ENCODE measurements around the gene ARHGAP25. TPM values are rescaled to one million over a fixed set of nuclear protein-coding genes. Genes with fewer than 3 reads are reported as not detected.

ARHGAP25 gene
- total RNA-seq, 1 experiment from 2014 or later: 0.27 TPM

GRCh38 chr2:68854476-68854875 lies 119.9 kb downstream of the ARHGAP25 start:
- H3K9me2 ChIP-seq (ENCODE audit: insufficient read depth): no peaks in the 10 kb centered on the region; the same call in 1 of the 2 replicates
- no peaks in the 10 kb centered on the region for H3K9me3 ChIP-seq (ENCODE audit: control insufficient read depth in 1 of 2, insufficient read depth in 1 of 2, low read depth in 1 of 2, low read length in 2 of 2)
- peaks cover 36% of the 10 kb centered on the region for H3K27me3 ChIP-seq (ENCODE audit: insufficient read depth, low read length)
- BruUV-seq (replicated peaks): no TSS peak
- ChIA-PET CTCF (interaction anchor here (0.8 kb wide), 1 partner anchor 145 kb away, joined by 3 read pairs; no protein-coding TSS in a partner anchor), POLR2A (no interaction called here), RAD21 (ENCODE audit: low non-redundant PET in 1 of 2, low total read pairs in 2 of 2, uncharacterized antibody in 2 of 2, unreplicated experiment in 2 of 2) (no interaction called here)
- H3K4me1 ChIP-seq (ENCODE audit: control insufficient read depth in 1 of 2, insufficient read depth in 2 of 2, low read length in 2 of 2): no peaks in the 10 kb centered on the region
- no peaks in the 10 kb centered on the region for H3K79me2 ChIP-seq (ENCODE audit: insufficient read depth, low read length)
- no peaks in the 10 kb centered on the region for H4K20me1 ChIP-seq (ENCODE audit: insufficient read depth)
- no peak overlapping the region for H2AFZ ChIP-seq (ENCODE audit: low read depth, low read length, poor library complexity, severe bottlenecking)
- no peak for DNase-seq (ENCODE audit: low read depth, low spot score)
- intact Hi-C loops (cut with micrococcal nuclease): no loop called here
- no peak for ATAC-seq
- H3K4me3 ChIP-seq (replicated peaks in 1 of 2; ENCODE audit: low read depth in 1 of 2, low read length in 2 of 2): no peak overlapping the region
- no peaks in the 10 kb centered on the region for H3K36me3 ChIP-seq (ENCODE audit: control insufficient read depth in 1 of 2, insufficient read depth in 2 of 2, low read length in 2 of 2)
- H3K27ac ChIP-seq (ENCODE audit: low read depth, low read length): no peak overlapping the region
- no peak overlapping the region for H3K4me2 ChIP-seq (ENCODE audit: low read length)
- TF ChIP-seq JUND (IDR thresholded peaks at IDR 0.05) (no peak), CTCF (IDR thresholded peaks at IDR 0.05 in 2 of 3, conservative IDR thresholded peaks at IDR 0.05 in 1 of 3; ENCODE audit: borderline replicate concordance in 1 of 3, insufficient read depth in 1 of 3, low read depth in 2 of 3, low read length in 2 of 3) (no peak)
- no peak overlapping the region for H3K9ac ChIP-seq (ENCODE audit: low read length)

GRCh38 chr2:68855550-68855949 lies 120.9 kb downstream of the ARHGAP25 start:
- no peaks in the 10 kb centered on the region for H3K4me1 ChIP-seq (ENCODE audit: control insufficient read depth in 1 of 2, insufficient read depth in 2 of 2, low read length in 2 of 2)
- ATAC-seq: no peak
- no peak overlapping the region for H3K4me2 ChIP-seq (ENCODE audit: low read length)
- H3K27ac ChIP-seq (ENCODE audit: low read depth, low read length): no peak overlapping the region
- H3K9me2 ChIP-seq (ENCODE audit: insufficient read depth): no peaks in the 10 kb centered on the region; the same call in 1 of the 2 replicates
- H3K4me3 ChIP-seq (replicated peaks in 1 of 2; ENCODE audit: low read depth in 1 of 2, low read length in 2 of 2): no peak overlapping the region
- no peak overlapping the region for H2AFZ ChIP-seq (ENCODE audit: low read depth, low read length, poor library complexity, severe bottlenecking)
- no peaks in the 10 kb centered on the region for H3K79me2 ChIP-seq (ENCODE audit: insufficient read depth, low read length)
- TF ChIP-seq SRF (IDR thresholded peaks at IDR 0.05; ENCODE audit: low read depth) (no peak), POLR2AphosphoS5 (IDR thresholded peaks at IDR 0.05; ENCODE audit: low read depth, low read length) (no peak), JUND (IDR thresholded peaks at IDR 0.05) (no peak), FOSL1 (IDR thresholded peaks at IDR 0.05; ENCODE audit: low read depth) (no peak), CTCF (IDR thresholded peaks at IDR 0.05 in 2 of 3, conservative IDR thresholded peaks at IDR 0.05 in 1 of 3; ENCODE audit: borderline replicate concordance in 1 of 3, insufficient read depth in 1 of 3, low read depth in 2 of 3, low read length in 2 of 3) (no peak), EGR1 (IDR thresholded peaks at IDR 0.05; ENCODE audit: low read depth) (no peak), EZH2 (IDR thresholded peaks at IDR 0.05) (no peak), RAD21 (IDR thresholded peaks at IDR 0.05; ENCODE audit: low read depth) (no peak), CBX3 (IDR thresholded peaks at IDR 0.05; ENCODE audit: low read depth) (no peak), SP1 (IDR thresholded peaks at IDR 0.05; ENCODE audit: low read depth) (no peak), ATF3 (IDR thresholded peaks at IDR 0.05) (no peak), ZFX (IDR thresholded peaks at IDR 0.05) (no peak), YY1 (IDR thresholded peaks at IDR 0.05; ENCODE audit: extremely low read depth, insufficient replicate concordance, low read depth, low read length) (no peak)
- no peaks in the 10 kb centered on the region for H4K20me1 ChIP-seq (ENCODE audit: insufficient read depth)
- ChIA-PET RAD21 (ENCODE audit: low non-redundant PET in 1 of 2, low total read pairs in 2 of 2, uncharacterized antibody in 2 of 2, unreplicated experiment in 2 of 2) (no interaction called here), POLR2A (no interaction called here), CTCF (interaction anchor here (1.5 kb wide), 1 partner anchor 17 kb away, joined by 5 read pairs; no protein-coding TSS in a partner anchor)
- BruUV-seq (replicated peaks): no TSS peak
- intact Hi-C loops (cut with micrococcal nuclease): no loop called here
- H3K9me3 ChIP-seq (ENCODE audit: control insufficient read depth in 1 of 2, insufficient read depth in 1 of 2, low read depth in 1 of 2, low read length in 2 of 2): no peaks in the 10 kb centered on the region
- H3K9ac ChIP-seq (ENCODE audit: low read length): no peak overlapping the region
- DNase-seq (ENCODE audit: low read depth, low spot score): no peak
- H3K36me3 ChIP-seq (ENCODE audit: control insufficient read depth in 1 of 2, insufficient read depth in 2 of 2, low read length in 2 of 2): no peaks in the 10 kb centered on the region
- H3K27me3 ChIP-seq (ENCODE audit: insufficient read depth, low read length): peaks cover 33% of the 10 kb centered on the region
